HepG2 (cell line): ENCODE data around the gene ALPL. TPM values are rescaled to one million over a fixed set of nuclear protein-coding genes. Genes with fewer than 3 reads are reported as not detected.

Experiments
- ATAC-seq: fragments of 200-7000 bp; cut with Tn5 transposase; 3 replicates; pipeline ENCODE4 v1.9.1; 2020; ENCODE audit warnings: mild to moderate bottlenecking, moderate library complexity
- BruUV-seq: library from RNA; stranded (reverse); fragments of 400-500 nt; replicated peaks from 2 replicates; lab custom pipeline; 2021; lab: Mats Ljungman, UMichigan
- CTCF ChIA-PET: fragments of 300-600 bp; formaldehyde crosslinking; extraction: SDS; loops from one replicate; lab custom pipeline; 2021; ENCODE audit warnings: low total read pairs, inconsistent platforms, low intra/inter-chr PET ratio; lab: Yijun Ruan, JAX
- POLR2A ChIA-PET: fragments of 350-600 bp; sonication (Branson Sonifier 250); formaldehyde crosslinking; loops from one replicate; lab custom pipeline; 2020; ENCODE audit warnings: antibody characterized with exemption, inconsistent platforms; lab: Yijun Ruan, JAX
- DNase-seq: peaks from one replicate; pipeline ENCODE4 v3.0.0-alpha.2; 2015; ENCODE audit warnings: low spot score
- FAIRE-seq: peaks from 3 replicates; lab custom pipeline; 2011; peaks lifted over from hg19 to GRCh38; lab: Jason Lieb, UNC
- H2AFZ ChIP-seq: one replicate; pipeline ENCODE4 v1.6.1; 2011; ENCODE audit warnings: low read length, inconsistent platforms
- H3K27ac ChIP-seq: fragments of 300-600 bp; 3 replicates; pipeline ENCODE4 v1.8.0; 2011; ENCODE audit warnings: mixed run types, mild to moderate bottlenecking, mixed read lengths, low read length, inconsistent platforms; ENCODE audit not compliant: insufficient read depth; ENCODE audit errors: extremely low read length
- H3K27me3 ChIP-seq, 2 experiments: fragments of 200-600 bp in 1 of 2; 2 replicates in 1 of 2; 3 replicates in 1 of 2; pipeline versions ENCODE4 v1.6.0 to v1.8.0; 2011; ENCODE audit warnings: low read length in 2 of 2, mild to moderate bottlenecking in 2 of 2, moderate library complexity in 2 of 2, inconsistent platforms in 1 of 2; ENCODE audit not compliant: insufficient read depth in 2 of 2, control insufficient read depth in 1 of 2
- H3K36me3 ChIP-seq, 2 experiments: fragments of 200-600 bp in 1 of 2; replicated peaks in 1 of 2; 2 replicates in 1 of 2; 3 replicates in 1 of 2; pipeline versions ENCODE4 v1.5.1 to v1.8.0; 2011; ENCODE audit warnings: low read length in 2 of 2, inconsistent platforms in 1 of 2; ENCODE audit not compliant: insufficient read depth in 2 of 2, control insufficient read depth in 1 of 2
- H3K4me1 ChIP-seq: 2 replicates; pipeline ENCODE4 v1.5.1; 2012; ENCODE audit warnings: low read length, inconsistent platforms; ENCODE audit not compliant: insufficient read depth
- H3K4me2 ChIP-seq: 2 replicates; pipeline ENCODE4 v1.6.0; 2011; ENCODE audit warnings: low read depth, low read length, inconsistent platforms
- H3K4me3 ChIP-seq, 3 experiments: fragments of 200-600 bp in 1 of 3; sonication (generic), shearing (Covaris generic) in 1 of 3; replicated peaks in 1 of 3; 2 replicates each; pipeline ENCODE4 v1.5.1; 2011 to 2016; ENCODE audit warnings: low read length in 3 of 3, inconsistent platforms in 2 of 3, low read depth in 2 of 3, mild to moderate bottlenecking in 2 of 3, control low read depth in 1 of 3, mixed read lengths in 1 of 3; ENCODE audit not compliant: insufficient read depth in 1 of 3
- H3K79me2 ChIP-seq: one replicate; pipeline ENCODE4 v1.6.1; 2011; ENCODE audit warnings: low read length, inconsistent platforms; ENCODE audit not compliant: insufficient read depth
- H3K9ac ChIP-seq: 2 replicates; pipeline ENCODE4 v1.6.0; 2011; ENCODE audit warnings: mild to moderate bottlenecking, low read depth, low read length, inconsistent platforms; ENCODE audit not compliant: insufficient read depth
- H3K9me3 ChIP-seq: 2 replicates; pipeline ENCODE4 v1.5.1; 2012; ENCODE audit warnings: mild to moderate bottlenecking, low read length
- H4K20me1 ChIP-seq: 2 replicates; pipeline ENCODE4 v1.6.0; 2011; ENCODE audit warnings: inconsistent platforms, mild to moderate bottlenecking, low read length, moderate library complexity; ENCODE audit not compliant: insufficient read depth
- AGO2 ChIP-seq: fragments of 200-400 bp; formaldehyde crosslinking; optimal IDR thresholded peaks from 2 replicates; pipeline ENCODE3; 2017; ENCODE audit warnings: mild to moderate bottlenecking, low read depth, low read length, moderate library complexity
- ARNT ChIP-seq: fragments of 450-650 bp; IDR thresholded peaks from 2 replicates; pipeline ENCODE4 v1.6.1; 2017
- CBFB ChIP-seq: sonication (generic); formaldehyde crosslinking; IDR thresholded peaks from 2 replicates; pipeline ENCODE4 v1.4.0; 2020; ENCODE audit warnings: missing genetic modification reagents
- NFE2L2 ChIP-seq: fragments of 150-350 bp; IDR thresholded peaks from 2 replicates; pipeline ENCODE4 v1.6.1; 2014; ENCODE audit warnings: low read length
- PRDM10 ChIP-seq: sonication (generic); formaldehyde crosslinking; IDR thresholded peaks from 2 replicates; pipeline ENCODE4 v1.4.0; 2020; ENCODE audit warnings: low read depth, missing genetic modification reagents
- RARG ChIP-seq: sonication (generic); formaldehyde crosslinking; IDR thresholded peaks from 2 replicates; pipeline ENCODE4 v1.4.0; 2020; ENCODE audit warnings: low read depth, mild to moderate bottlenecking, missing genetic modification reagents
- ZNF33B ChIP-seq: sonication (generic); formaldehyde crosslinking; IDR thresholded peaks from 2 replicates; pipeline ENCODE4 v1.5.1; 2020; ENCODE audit warnings: mild to moderate bottlenecking, missing genetic modification reagents
- ZNF510 ChIP-seq: sonication (generic); formaldehyde crosslinking; IDR thresholded peaks from 2 replicates; pipeline ENCODE4 v1.4.0; 2020; ENCODE audit warnings: low read depth, mild to moderate bottlenecking, missing genetic modification reagents
- WGBS: methylation state at CpG from one replicate; pipeline ENCODE4 v1.1.6; 2017; ENCODE audit warnings: low lambda C conversion rate; 5-methylcytosine and 5-hydroxymethylcytosine counted together
- in situ Hi-C: cut with HindIII; loops from 2 replicates; pipeline ENCODE4 v1.10.0; 2017; ENCODE audit warnings: low pct_unique_long_range_greater_than_20kb; ENCODE audit not compliant: extremely low pct_ligation_motif_present
- intact Hi-C: fragments of 100-400 bp; cut with micrococcal nuclease; formaldehyde crosslinking; loops from one replicate; pipeline ENCODE4 v1.10.0; 2022; ENCODE audit not compliant: unreplicated experiment
- polyA plus RNA-seq, 8 experiments: library from polyadenylated mRNA; depleted of rRNA in 3 of 8; stranded (reverse) in 7 of 8; unstranded in 1 of 8; fragments of >200 nt; fragmentation: Illumina TruSeq in 4 of 8; extraction: Trizol in 4 of 8; gene quantifications; 2 replicates each; pipeline versions ENCODE4 v1.2.1 to v1.2.3, GENCODE V29; 2011 to 2016; ENCODE audit warnings: low read depth in 4 of 8, missing spikeins in 1 of 8, mixed read lengths in 1 of 8; ENCODE audit not compliant: insufficient read depth in 1 of 8
- total RNA-seq, 5 experiments: library from RNA; depleted of rRNA; stranded (reverse); fragments of >200 nt; fragmentation: Illumina TruSeq; extraction: Trizol; gene quantifications; 2 replicates each; pipeline ENCODE4 v1.2.3, GENCODE V29; 2016; ENCODE audit warnings: low read depth in 1 of 5
- TF ChIP-seq, protein P1 (sequence below), 2 experiments: IDR thresholded peaks; 2 replicates each; pipeline ENCODE4 v1.6.1; 2011 to 2012; ENCODE audit warnings: low read length in 2 of 2, borderline replicate concordance in 1 of 2, low read depth in 1 of 2, mild to moderate bottlenecking in 1 of 2, moderate library complexity in 1 of 2
- TF ChIP-seq, protein P2 (sequence below): sonication (generic); formaldehyde crosslinking; IDR thresholded peaks from 2 replicates; pipeline ENCODE4 v1.8.1; 2022; ENCODE audit warnings: mild to moderate bottlenecking, missing genetic modification reagents

The ALPL gene
- total and polyA plus RNA-seq, 2 of the 13 experiments (the other 11 are each of a cell fraction or from before 2014, with no cell fraction given), result 0.12 TPM; not detected in 1

GRCh38 chr1:21597753-21598152, 88.5 kb downstream of the ALPL start:
- in situ Hi-C loops, result no loop called here
- Histone ChIP-seq H3K9ac (no peak overlapping the region), H3K4me2 (no peak overlapping the region), H3K4me3 (no peak overlapping the region), H4K20me1 (no peaks in the 10 kb centered on the region; the same call in 1 of the 2 replicates), H3K36me3 (peaks cover 4 to 7% of the 10 kb centered on the region in 2 experiments; a peak in 3 of 5 replicates), H2AFZ (no peak overlapping the region), H3K27ac (no peak overlapping the region), H3K9me3 (no peaks in the 10 kb centered on the region)
- FAIRE-seq (no peak), DNase-seq (no peak), ATAC-seq (no peak)
- ChIA-PET CTCF (no interaction called here), POLR2A (no interaction called here)
- intact Hi-C loops, result no loop called here
- WGBS, result 98% methylated on average over 9 of the region's 19 CpGs
- TF ChIP-seq ZNF510 (CRISPR knock-in tag) (no peak), AGO2 (peak; percentile 57)
- TF ChIP-seq, all 625 proteins: peak for 1
- Histone ChIP-seq H3K27me3 (no peaks in the 10 kb centered on the region), H3K4me1 (peaks cover 13% of the 10 kb centered on the region), H3K79me2 (no peaks in the 10 kb centered on the region)
- BruUV-seq, result no TSS peak

DNA sequence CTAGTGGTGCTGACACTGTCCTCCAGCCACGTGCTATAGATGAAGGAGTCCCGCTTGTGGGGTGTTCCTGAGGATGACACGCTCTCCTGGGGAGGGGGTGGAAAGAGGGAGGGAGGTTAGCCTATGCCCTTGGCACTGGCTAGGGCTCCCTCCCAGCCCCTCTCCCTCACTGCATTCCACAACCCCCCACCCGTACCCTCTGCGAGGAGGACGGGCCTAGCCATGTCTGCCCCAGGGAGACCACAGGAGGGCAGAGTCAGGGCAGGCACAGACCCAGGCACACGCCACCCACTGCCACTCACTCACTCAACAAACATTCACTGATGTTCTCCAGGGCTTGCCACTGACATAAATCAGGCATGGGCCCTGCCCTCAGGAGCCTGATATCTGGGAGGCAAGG, 89.2 kb downstream of the ALPL start:
- Histone ChIP-seq H3K9ac (no peak overlapping the region), H3K36me3 (peaks cover 4 to 7% of the 10 kb centered on the region in 2 experiments; a peak in 3 of 5 replicates), H4K20me1 (no peaks in the 10 kb centered on the region), H3K4me2 (no peak overlapping the region), H3K27ac (no peak overlapping the region), H2AFZ (no peak overlapping the region), H3K79me2 (no peaks in the 10 kb centered on the region), H3K4me3 (no peak overlapping the region), H3K4me1 (peaks cover 13% of the 10 kb centered on the region), H3K27me3 (no peaks in the 10 kb centered on the region), H3K9me3 (no peaks in the 10 kb centered on the region)
- CTCF ChIA-PET, result no interaction called here
- no TSS peak for BruUV-seq
- in situ Hi-C loops (no loop called here), intact Hi-C loops (no loop called here)
- WGBS, result 86% methylated on average over 1 of the region's 7 CpGs
- POLR2A ChIA-PET, result no interaction called here
- ATAC-seq (no peak), DNase-seq (no peak), FAIRE-seq (no peak)
- TF ChIP-seq CBFB (CRISPR knock-in tag), result no peak
- TF ChIP-seq PRDM10 (CRISPR knock-in tag), result no peak
- no peak for TF ChIP-seq RARG (CRISPR knock-in tag)
- TF ChIP-seq, protein P1, sequence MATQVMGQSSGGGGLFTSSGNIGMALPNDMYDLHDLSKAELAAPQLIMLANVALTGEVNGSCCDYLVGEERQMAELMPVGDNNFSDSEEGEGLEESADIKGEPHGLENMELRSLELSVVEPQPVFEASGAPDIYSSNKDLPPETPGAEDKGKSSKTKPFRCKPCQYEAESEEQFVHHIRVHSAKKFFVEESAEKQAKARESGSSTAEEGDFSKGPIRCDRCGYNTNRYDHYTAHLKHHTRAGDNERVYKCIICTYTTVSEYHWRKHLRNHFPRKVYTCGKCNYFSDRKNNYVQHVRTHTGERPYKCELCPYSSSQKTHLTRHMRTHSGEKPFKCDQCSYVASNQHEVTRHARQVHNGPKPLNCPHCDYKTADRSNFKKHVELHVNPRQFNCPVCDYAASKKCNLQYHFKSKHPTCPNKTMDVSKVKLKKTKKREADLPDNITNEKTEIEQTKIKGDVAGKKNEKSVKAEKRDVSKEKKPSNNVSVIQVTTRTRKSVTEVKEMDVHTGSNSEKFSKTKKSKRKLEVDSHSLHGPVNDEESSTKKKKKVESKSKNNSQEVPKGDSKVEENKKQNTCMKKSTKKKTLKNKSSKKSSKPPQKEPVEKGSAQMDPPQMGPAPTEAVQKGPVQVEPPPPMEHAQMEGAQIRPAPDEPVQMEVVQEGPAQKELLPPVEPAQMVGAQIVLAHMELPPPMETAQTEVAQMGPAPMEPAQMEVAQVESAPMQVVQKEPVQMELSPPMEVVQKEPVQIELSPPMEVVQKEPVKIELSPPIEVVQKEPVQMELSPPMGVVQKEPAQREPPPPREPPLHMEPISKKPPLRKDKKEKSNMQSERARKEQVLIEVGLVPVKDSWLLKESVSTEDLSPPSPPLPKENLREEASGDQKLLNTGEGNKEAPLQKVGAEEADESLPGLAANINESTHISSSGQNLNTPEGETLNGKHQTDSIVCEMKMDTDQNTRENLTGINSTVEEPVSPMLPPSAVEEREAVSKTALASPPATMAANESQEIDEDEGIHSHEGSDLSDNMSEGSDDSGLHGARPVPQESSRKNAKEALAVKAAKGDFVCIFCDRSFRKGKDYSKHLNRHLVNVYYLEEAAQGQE (IDR thresholded peaks at IDR 0.05; ENCODE audit: borderline replicate concordance in 1 of 2, low read depth in 1 of 2, low read length in 2 of 2), result no peak
- no peak for TF ChIP-seq ARNT
- TF ChIP-seq NFE2L2, result no peak
- TF ChIP-seq, protein P2, sequence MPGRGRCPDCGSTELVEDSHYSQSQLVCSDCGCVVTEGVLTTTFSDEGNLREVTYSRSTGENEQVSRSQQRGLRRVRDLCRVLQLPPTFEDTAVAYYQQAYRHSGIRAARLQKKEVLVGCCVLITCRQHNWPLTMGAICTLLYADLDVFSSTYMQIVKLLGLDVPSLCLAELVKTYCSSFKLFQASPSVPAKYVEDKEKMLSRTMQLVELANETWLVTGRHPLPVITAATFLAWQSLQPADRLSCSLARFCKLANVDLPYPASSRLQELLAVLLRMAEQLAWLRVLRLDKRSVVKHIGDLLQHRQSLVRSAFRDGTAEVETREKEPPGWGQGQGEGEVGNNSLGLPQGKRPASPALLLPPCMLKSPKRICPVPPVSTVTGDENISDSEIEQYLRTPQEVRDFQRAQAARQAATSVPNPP (CRISPR knock-in tag), result no peak
- no peak for TF ChIP-seq ZNF33B (CRISPR knock-in tag)
